Muscle of leg (tissue), 11 donors: ENCODE results near the gene FXYD3. TPM values are rescaled to one million over a fixed set of nuclear protein-coding genes. Genes with fewer than 3 reads are reported as not detected.

ENCODE experiments used
- DNase-seq: peaks from one replicate; pipeline ENCODE4 v3.0.0; 2013
- H3K27ac ChIP-seq: one replicate; pipeline ENCODE4 v1.5.1; 2013; ENCODE audit warnings: mild to moderate bottlenecking, low read length, control low read depth
- H3K27me3 ChIP-seq: one replicate; pipeline ENCODE4 v1.6.1; 2013; ENCODE audit warnings: low read length; ENCODE audit not compliant: control insufficient read depth, insufficient read depth
- H3K36me3 ChIP-seq: one replicate; pipeline ENCODE4 v1.6.1; 2013; ENCODE audit warnings: low read length; ENCODE audit not compliant: control insufficient read depth, insufficient read depth
- H3K4me1 ChIP-seq: one replicate; pipeline ENCODE4 v1.6.1; 2013; ENCODE audit warnings: low read length; ENCODE audit not compliant: control insufficient read depth, insufficient read depth
- H3K4me3 ChIP-seq: one replicate; pipeline ENCODE4 v1.5.1; 2013; ENCODE audit warnings: low read length, control low read depth
- H3K9me3 ChIP-seq: replicated peaks from 2 replicates; pipeline ENCODE4 v1.6.1; 2013; ENCODE audit warnings: low read depth, low read length; ENCODE audit not compliant: control insufficient read depth
- WGBS: methylation state at CpG from one replicate; pipeline ENCODE4 v1.1.5; 2013; ENCODE audit warnings: missing lambda C conversion rate; ENCODE audit not compliant: insufficient coverage; 5-methylcytosine and 5-hydroxymethylcytosine counted together
- polyA plus RNA-seq, 8 donors: library from polyadenylated mRNA; unstranded; fragments of 120-200 nt; gene quantifications; one replicate each; pipeline versions ENCODE4 v1.2.1 to v1.2.3, GENCODE V29; 2013; ENCODE audit warnings: inconsistent platforms in 1 of 8, low replicate concordance in 1 of 8; ENCODE audit not compliant: insufficient read length in 8 of 8, insufficient read depth in 1 of 8
- total RNA-seq: library from RNA; stranded (reverse); fragments of 120-200 nt; gene quantifications from one replicate; pipeline ENCODE4 v1.2.4, GENCODE V29; 2013

Gene FXYD3
- total and polyA plus RNA-seq, 9 donors, result 0.31 to 9.3 (median 0.62) TPM; not detected in 1

GRCh38 chr19:35160629-35161433 lies 45.2 kb downstream of the FXYD3 start:
- Histone ChIP-seq H3K9me3 (peaks cover 9% of the 10 kb centered on the region), H3K27ac (no peak overlapping the region), H3K36me3 (no peaks in the 10 kb centered on the region), H3K4me3 (no peak overlapping the region), H3K4me1 (peaks cover under 1% of the 10 kb centered on the region), H3K27me3 (peaks cover 23% of the 10 kb centered on the region)
- WGBS, result 88% methylated on average over 4 of the region's 9 CpGs
- DNase-seq, result no peak

GRCh38 chr19:35161434-35161743 lies 45.8 kb downstream of the FXYD3 start:
- no peaks in the 10 kb centered on the region for H3K36me3 ChIP-seq
- no peak for DNase-seq
- no peak overlapping the region for H3K27ac ChIP-seq
- H3K27me3 ChIP-seq, result peaks cover 17% of the 10 kb centered on the region
- no peaks in the 10 kb centered on the region for H3K4me1 ChIP-seq
- no peak overlapping the region for H3K4me3 ChIP-seq
- 89% methylated on average over 2 of the region's 2 CpGs for WGBS
- H3K9me3 ChIP-seq, result peaks cover 15% of the 10 kb centered on the region

- Histone ChIP-seq H3K9me3 (peaks cover 19% of the 10 kb centered on the region), H3K4me3 (no peak overlapping the region), H3K4me1 (no peaks in the 10 kb centered on the region), H3K36me3 (no peaks in the 10 kb centered on the region), H3K27ac (no peak overlapping the region), H3K27me3 (peaks cover 6% of the 10 kb centered on the region)
- WGBS, result 68% methylated on average over 3 of the region's 6 CpGs
- no peak for DNase-seq
These were observed 47.1 kb downstream of the FXYD3 start for GRCh38 chr19:35162471-35163326.

GRCh38 chr19:35164418-35164817 lies 48.8 kb downstream of the FXYD3 start:
- no peaks in the 10 kb centered on the region for H3K36me3 ChIP-seq
- no peaks in the 10 kb centered on the region for H3K4me1 ChIP-seq
- H3K27ac ChIP-seq, result no peak overlapping the region
- no peak for DNase-seq
- H3K4me3 ChIP-seq, result no peak overlapping the region
- H3K27me3 ChIP-seq, result peaks cover 3% of the 10 kb centered on the region
- no CpG with 5 or more reads among the region's 2 CpGs for WGBS
- H3K9me3 ChIP-seq, result peaks cover 19% of the 10 kb centered on the region

- Histone ChIP-seq H3K36me3 (no peaks in the 10 kb centered on the region), H3K27me3 (peaks cover 3% of the 10 kb centered on the region), H3K27ac (no peak overlapping the region), H3K4me1 (no peaks in the 10 kb centered on the region), H3K9me3 (peaks cover 19% of the 10 kb centered on the region), H3K4me3 (no peak overlapping the region)
- 100% methylated on average over 1 of the region's 5 CpGs for WGBS
- DNase-seq, result no peak
These were observed 49.8 kb downstream of the FXYD3 start for GRCh38 chr19:35165200-35166058.

GRCh38 chr19:35166100-35167063 lies 50.8 kb downstream of the FXYD3 start:
- no peak overlapping the region for H3K27ac ChIP-seq
- DNase-seq, result no peak
- peaks cover 19% of the 10 kb centered on the region for H3K9me3 ChIP-seq
- H3K36me3 ChIP-seq, result no peaks in the 10 kb centered on the region
- H3K27me3 ChIP-seq, result peaks cover 3% of the 10 kb centered on the region
- no peak overlapping the region for H3K4me3 ChIP-seq
- H3K4me1 ChIP-seq, result no peaks in the 10 kb centered on the region
- WGBS, result no CpG with 5 or more reads among the region's 7 CpGs

- Histone ChIP-seq H3K9me3 (peaks cover 15% of the 10 kb centered on the region), H3K27ac (no peak overlapping the region), H3K4me3 (no peak overlapping the region), H3K36me3 (no peaks in the 10 kb centered on the region), H3K4me1 (no peaks in the 10 kb centered on the region), H3K27me3 (peaks cover 3% of the 10 kb centered on the region)
- DNase-seq, result no peak
- WGBS, result no CpG with 5 or more reads among the region's 5 CpGs
These were observed 51.9 kb downstream of the FXYD3 start for GRCh38 chr19:35167251-35168119.

GRCh38 chr19:35168196-35168595 lies 52.6 kb downstream of the FXYD3 start:
- 100% methylated on average over 1 of the region's 3 CpGs for WGBS
- no peak for DNase-seq
- Histone ChIP-seq H3K4me3 (no peak overlapping the region), H3K9me3 (peaks cover 15% of the 10 kb centered on the region), H3K27ac (no peak overlapping the region), H3K36me3 (no peaks in the 10 kb centered on the region), H3K27me3 (peaks cover 3% of the 10 kb centered on the region), H3K4me1 (no peaks in the 10 kb centered on the region)
